ENCODE data around the gene HEYL. TPM values are rescaled to one million over a fixed set of nuclear protein-coding genes. Genes with fewer than 3 reads are reported as not detected.

HEYL gene
- total and polyA plus RNA-seq, 9 of the 15 experiments (the other 6 are each of a cell fraction or from before 2014, with no cell fraction given), result 0.13 to 0.89 (median 0.25) TPM

- TF ChIP-seq HNRNPK (IDR thresholded peaks at IDR 0.05; ENCODE audit: low read depth, low read length, poor library complexity, severe bottlenecking) (no peak), MXI1 (IDR thresholded peaks at IDR 0.05; ENCODE audit: low read depth, low read length) (peak; percentile 35; the same call in 1 of the 2 replicates), KDM4B (IDR thresholded peaks at IDR 0.05; ENCODE audit: borderline replicate concordance in 2 of 2, low read depth in 1 of 2) (no peak), GABPB2 (CRISPR knock-in tag; conservative IDR thresholded peaks at IDR 0.05) (no peak), ZNF174 (CRISPR knock-in tag; IDR thresholded peaks at IDR 0.05) (no peak), ZNF311 (CRISPR knock-in tag; IDR thresholded peaks at IDR 0.05) (no peak), NFRKB (IDR thresholded peaks at IDR 0.05; ENCODE audit: low read depth) (no peak), FOXK1 (CRISPR knock-in tag; IDR thresholded peaks at IDR 0.05; ENCODE audit: borderline replicate concordance) (peak; percentile 91), TGIF2 (CRISPR knock-in tag; IDR thresholded peaks at IDR 0.05) (0 out of 2 replicates have a peak, but pooled peaks have one; percentile 11), PTBP1 (IDR thresholded peaks at IDR 0.05; ENCODE audit: low read depth, low read length) (0 out of 2 replicates have a peak, but pooled peaks have one; percentile 44), SRSF9 (IDR thresholded peaks at IDR 0.05; ENCODE audit: borderline replicate concordance, low read depth, low read length) (no peak), EP400 (IDR thresholded peaks at IDR 0.05) (no peak), MTA1 (IDR thresholded peaks at IDR 0.05; ENCODE audit: borderline replicate concordance) (no peak), CEBPZ (IDR thresholded peaks at IDR 0.05; ENCODE audit: borderline replicate concordance, low read depth, low read length) (no peak), ZNF121 (CRISPR knock-in tag; conservative IDR thresholded peaks at IDR 0.05) (no peak), ZNF12 (CRISPR knock-in tag; IDR thresholded peaks at IDR 0.05) (no peak), ILF3 (IDR thresholded peaks at IDR 0.05; ENCODE audit: borderline replicate concordance) (no peak), KAT7 (CRISPR knock-in tag; IDR thresholded peaks at IDR 0.05; ENCODE audit: borderline replicate concordance) (no peak), MTA2 (IDR thresholded peaks at IDR 0.05; ENCODE audit: low read depth) (no peak), ADNP (tag; IDR thresholded peaks at IDR 0.05) (no peak), ZBTB1 (CRISPR knock-in tag; IDR thresholded peaks at IDR 0.05; ENCODE audit: borderline replicate concordance, low read depth) (no peak), GABPA (tag; conservative IDR thresholded peaks at IDR 0.05; ENCODE audit: low read depth) (no peak), XRCC5 (IDR thresholded peaks at IDR 0.05; ENCODE audit: low read depth, low read length) (0 out of 2 replicates have a peak, but pooled peaks have one; percentile 2), USF2 (CRISPR knock-in tag; IDR thresholded peaks at IDR 0.05) (peak; percentile 82), SP1 (CRISPR knock-in tag; IDR thresholded peaks at IDR 0.05) (0 out of 2 replicates have a peak, but pooled peaks have one; percentile 28), TCF15 (CRISPR knock-in tag; IDR thresholded peaks at IDR 0.05) (peak; percentile 81; the same call in 1 of the 2 replicates), RNF2 (IDR thresholded peaks at IDR 0.05) (no peak)
These were observed 64.8 kb downstream of the HEYL start (continued) for GRCh38 chr1:39574646-39575045.

Data from K562 (cell line).